ENCODE measurements around the gene UCHL1.
A peak's percentile ranks its signal among the peaks of the same experiment; 100 is the strongest.

Gene UCHL1

DNA sequence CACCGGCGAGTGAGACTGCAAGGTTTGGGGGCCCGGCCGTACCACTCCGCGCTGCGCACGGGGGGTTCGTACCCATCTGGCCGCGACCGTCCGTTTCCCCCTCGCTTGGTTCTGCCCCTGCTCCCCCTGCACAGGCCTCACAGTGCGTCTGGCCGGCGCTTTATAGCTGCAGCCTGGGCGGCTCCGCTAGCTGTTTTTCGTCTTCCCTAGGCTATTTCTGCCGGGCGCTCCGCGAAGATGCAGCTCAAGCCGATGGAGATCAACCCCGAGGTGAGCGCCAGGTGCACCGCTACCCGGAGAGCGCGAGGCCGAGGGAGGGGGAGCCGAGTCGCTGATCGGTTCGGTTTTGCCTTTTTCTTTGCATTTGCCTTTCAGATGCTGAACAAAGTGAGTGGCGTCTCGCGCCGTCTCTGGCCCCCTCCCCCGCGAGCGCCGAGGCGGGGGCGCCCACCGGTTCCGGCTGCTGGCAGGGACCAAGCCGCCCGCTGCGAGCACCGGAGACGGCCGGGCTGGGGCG, at the start of gene UCHL1:
Gene UCHL1, plus strand, starts transcription at position 189 of the 517 bp plus-strand sequence. Its CDS starts 49 bp downstream, at position 238.
- DNase-seq, result no peak

DNA sequence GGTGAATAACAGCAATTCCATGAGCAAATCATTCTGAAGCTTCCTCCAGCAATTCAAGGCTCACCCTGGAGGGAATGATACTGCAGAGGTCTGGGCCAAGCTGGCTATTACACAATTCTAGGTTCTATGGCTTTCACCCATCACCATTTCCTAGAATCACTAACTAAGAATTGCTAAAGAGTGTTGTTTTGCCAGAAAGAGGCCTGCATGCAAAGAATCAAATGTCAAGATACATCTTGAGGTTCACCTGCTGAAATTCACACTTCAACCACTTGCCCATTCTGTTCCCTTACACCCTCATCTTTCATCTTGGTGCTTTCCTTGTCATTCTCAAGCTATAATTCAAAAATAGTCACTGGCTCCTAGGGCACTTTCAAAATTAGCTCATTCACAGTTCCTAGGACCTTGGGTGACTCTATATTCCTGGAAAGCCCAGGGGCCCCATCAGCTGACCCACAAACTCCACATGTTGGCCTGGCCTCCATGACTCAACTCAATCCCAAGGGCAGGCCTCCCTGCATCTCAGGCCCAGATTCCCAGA, 49.4 kb upstream of the UCHL1 start:
- no peak for DNase-seq

DNA sequence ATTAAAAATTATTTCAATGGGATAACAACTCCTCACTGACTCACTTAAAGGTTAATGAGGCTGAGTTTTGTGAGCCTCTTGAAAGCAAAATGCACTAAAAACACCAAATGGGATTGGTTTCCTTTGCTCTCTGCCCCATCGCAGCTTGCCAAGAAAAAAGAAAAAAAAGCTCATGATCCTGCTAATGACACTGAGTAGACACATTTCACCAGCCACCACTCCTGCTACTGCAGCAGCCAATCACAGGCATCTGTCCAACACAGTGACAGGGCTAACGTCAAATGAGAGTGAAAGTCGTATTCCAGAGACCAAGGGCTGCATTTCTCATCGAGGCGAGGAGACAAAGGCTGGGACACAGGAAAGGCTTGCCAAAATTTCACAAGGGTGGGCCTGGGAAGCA, 47.5 kb upstream of the UCHL1 start:
- no peak for DNase-seq

DNA sequence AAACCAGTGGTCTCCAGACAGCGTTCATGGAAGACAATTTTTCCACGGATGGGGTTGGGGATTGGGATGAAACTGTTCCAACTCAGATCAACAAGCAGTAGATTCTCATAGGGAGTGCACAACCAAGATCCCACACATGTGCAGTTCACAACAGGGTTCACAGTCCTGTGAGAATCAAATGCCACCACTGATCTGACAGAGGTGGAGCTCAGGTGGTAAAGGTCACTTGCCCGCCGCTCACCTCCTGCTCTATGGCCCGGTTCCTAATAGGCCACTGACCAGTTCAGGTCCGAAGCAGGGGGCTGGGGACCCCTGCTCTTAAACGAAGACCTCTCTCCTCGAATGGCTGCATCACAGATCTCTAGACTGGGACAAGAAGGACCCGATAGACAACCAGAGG, 46.8 kb upstream of the UCHL1 start:
- DNase-seq, result no peak

DNA sequence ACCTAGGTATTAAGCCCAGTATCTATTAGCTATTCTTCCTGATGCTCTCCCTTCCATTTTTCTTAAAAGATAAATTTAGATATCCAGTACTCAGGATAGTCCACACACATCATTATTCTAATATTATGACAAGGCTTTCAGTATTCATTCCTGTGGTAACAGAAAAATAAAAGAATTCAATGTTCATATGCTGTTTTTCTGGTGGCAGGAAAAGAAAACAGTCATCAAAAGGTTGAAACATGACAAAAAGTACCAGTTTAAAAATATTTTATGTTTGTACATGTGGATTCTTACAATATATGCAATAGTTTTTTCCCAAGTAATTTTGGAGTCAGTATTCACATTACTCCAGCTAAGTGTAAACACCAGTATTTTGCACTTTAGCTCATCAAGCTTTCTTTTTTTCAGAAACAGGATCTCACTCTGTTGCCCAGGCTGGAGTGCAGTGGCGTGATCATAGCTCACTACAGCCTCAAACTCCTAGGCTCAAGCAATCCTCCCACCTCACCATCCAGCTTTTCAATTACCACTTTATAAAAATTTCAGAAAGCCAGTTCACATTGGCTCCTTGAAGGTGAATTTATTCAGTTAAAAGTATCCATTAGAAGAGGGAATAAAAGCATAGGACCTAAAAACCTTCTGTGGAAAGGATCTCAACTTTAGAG, 44.6 kb upstream of the UCHL1 start:
- no peak for DNase-seq

DNA sequence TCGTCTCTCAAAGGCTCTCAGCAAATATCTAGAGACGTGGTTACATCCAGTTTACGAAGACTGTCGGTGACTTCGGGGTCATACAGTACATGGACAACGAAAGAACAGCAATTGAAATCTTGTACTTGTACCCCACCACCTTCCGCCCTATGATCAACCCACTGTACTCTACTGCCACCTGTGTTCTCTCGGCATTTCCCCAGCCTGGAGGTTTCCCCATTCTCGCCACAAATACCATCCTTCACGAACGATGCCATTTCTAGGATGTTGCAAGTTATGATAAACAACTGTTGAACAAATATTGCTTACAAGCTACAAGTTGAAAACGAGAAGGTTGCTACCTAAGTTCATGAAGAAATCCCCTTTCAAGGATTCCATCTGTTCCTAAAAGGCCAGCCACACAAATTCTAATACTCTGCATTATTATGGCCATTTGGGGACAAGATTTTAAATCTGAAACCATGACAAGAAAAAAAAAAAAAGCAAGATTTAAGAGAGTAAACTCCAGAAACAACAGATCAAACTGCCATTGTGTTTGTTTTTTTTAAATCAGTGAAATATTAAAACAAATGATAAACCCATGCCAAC, 44.0 kb upstream of the UCHL1 start:
- DNase-seq, result no peak

DNA sequence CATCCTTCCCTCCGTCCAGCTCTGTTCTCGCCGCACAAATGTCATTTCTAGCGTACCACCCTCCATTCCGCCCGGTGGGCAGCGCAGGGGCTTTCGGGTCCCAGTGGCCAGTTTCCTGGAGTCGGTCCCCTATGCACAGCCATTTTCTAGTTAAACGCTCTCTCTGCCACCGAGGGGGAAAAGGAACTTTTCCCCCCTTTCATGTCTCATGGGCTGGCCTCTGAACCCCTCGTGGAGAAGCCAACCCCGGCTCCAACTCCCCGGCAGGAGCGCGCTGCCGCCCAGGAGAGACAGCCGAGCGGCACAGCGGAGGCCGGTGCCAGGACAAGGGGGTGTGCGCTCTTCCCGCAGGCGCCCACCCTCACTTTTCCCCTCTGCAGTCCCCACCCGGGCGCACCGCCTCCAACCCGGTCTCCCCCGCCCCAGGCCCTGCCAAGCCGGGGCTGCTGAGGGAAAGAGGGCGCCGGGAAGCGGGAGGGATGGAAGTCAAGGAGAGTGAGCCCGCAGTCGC, 43.0 kb upstream of the UCHL1 start:
- DNase-seq, result no peak

DNA sequence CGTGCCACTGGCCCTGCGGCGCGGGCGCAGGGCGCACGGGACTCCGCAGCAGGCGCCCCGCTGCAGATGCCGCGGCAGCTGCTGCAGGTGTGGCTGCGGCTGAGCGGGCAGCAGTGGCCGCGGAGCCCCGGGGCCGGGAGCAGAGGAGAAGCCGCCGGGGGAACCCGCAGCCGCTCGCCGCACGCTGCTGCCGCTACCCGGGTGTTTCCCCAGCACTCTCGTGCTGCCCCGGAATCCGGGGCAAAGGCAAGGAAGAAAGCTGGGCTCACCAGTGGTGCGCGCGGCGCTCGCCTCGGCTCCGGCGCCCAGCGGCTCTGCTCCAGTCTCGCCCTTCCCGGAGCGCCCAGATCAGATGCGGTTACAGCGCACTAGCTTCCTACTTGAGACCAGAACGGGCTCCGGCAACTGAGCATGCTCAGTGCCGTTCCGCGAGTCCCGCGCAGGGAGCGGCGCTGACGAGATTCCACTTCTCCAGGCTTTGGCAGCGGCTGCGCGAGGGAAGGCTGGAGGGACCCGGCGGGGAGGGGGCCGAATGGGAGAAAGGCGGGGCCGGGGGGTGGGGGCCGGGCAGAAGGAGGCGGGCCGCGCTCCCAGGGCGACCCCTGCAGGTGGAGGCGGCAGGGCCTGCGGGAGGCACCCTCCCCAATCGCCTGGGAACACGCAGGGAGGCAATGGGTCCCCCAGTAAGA, 42.4 kb upstream of the UCHL1 start, which contains the start of gene APBB2:
Gene APBB2, minus strand, starts transcription at position 407 of the 689 bp plus-strand sequence. CDS start 181,288 bp downstream, outside the sequence.
- peak; percentile 16 for DNase-seq

DNA sequence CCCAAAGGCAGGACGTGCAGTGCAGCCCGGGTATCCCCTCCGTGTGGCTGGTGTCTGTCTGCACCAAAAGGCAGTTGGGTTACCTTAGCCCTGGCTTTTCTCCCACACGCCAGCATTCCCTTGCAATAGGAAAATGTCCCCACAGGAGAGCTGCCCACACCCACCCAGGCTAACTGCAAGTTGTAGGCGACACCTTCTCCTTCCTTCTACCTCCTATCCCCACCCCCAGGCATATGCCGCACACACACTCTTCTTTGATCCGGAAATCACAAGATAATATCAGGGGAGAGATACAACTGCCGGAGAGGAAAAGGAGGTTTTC, 41.9 kb upstream of the UCHL1 start:
- no peak for DNase-seq

DNA sequence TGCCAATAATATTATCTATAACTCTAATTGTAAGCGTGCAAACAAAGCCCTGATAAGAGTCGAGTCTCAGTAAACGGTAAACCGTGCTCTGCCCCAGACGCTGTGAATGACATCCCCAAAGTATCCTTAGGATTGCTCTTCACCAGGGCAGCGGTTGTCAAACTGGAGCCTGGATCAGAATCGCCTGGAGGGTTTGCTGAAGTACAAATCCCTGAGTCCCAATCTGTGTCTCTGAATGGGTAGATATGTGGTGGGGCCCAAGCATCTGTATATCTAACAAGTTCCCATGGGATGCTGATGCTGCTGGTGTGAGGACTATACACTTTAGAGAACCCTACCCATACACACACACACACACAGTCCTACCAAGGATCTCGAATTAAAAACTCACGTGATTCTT, 41.6 kb upstream of the UCHL1 start:
- no peak for DNase-seq

DNA sequence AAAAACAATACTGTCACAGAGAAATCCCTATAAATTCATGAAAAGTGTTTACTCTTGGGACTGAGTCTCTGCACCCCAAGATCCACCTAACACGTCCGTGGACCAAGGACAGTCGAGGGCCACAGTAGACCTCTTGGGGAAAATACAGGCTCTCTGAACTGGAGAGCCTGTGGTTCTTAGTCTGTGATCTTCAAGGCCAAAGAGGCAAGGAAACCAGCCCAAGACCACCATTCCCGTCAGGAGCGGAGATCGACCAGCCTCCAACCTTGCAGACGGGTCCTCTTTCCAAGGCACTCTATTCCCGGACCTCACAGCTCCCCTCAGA, 40.8 kb upstream of the UCHL1 start:
- no peak for DNase-seq

DNA sequence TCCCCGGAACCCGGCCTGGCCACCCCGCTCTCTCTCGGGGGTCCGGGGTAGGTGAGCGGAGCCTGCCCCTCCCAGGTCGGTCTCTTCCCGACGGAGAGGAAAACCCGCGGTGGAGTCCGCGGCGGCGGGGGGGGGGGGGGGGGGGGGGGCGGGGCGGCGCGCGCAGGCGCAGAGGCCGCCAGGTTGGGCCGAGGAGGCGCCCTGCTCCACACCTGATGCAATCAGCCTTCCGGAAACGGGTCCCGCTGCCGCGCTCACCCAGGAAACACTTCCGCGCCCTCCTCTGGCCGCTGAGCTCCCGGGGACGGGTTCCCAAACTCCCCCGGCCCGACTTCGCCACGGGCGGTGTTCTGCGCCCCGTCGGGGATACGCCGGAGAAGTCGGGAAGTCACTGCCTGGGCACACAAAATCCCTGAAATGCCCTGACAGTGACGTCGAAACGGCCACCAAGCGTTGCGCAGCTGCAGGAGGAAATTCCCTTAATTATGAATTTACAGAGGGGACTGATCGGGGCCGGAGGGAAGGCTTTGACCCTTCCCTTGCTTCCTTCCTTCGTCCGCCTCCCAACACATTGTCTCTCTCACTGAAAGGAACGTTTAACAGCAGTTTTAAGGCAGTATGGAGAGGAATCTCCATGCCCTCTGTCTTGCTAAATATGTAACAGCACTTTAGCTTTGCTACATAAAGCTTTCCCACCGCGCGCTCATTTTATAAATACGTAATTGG, 40.3 kb upstream of the UCHL1 start:
- no peak for DNase-seq

DNA sequence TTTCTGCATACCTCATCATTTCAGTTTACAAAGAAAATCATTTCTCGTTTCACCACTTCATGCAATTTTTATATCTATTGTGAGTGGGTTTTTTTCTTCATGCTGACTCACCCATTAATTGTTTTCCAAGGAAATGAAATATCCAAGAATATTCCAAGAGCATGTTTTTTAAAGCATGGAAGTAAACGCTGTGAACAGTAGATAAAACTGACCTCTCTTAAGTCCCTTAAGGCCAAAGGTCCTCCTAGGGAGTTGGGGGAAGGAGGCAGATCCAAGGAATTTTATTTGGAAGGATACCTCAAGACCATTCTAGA, 39.8 kb upstream of the UCHL1 start:
- no peak for DNase-seq

DNA sequence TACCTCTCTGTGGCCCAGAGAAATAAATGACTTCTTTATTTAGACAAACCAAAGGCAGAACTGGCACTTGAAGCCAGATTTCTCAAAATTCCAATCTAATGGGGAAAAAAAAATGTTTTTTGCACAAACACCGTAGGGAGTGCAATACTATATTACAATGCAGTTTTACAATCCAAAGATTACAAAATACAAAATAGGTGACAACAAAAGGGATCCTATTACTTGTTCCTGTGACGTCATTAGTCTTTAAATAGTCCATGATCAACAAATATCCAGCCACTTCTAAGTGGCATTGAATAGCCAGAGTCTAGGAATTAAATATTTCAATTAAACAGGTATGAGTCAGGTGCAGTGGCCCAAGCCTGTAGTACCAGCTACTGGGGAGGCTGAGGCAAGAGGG, 39.4 kb upstream of the UCHL1 start:
- no peak for DNase-seq

DNA sequence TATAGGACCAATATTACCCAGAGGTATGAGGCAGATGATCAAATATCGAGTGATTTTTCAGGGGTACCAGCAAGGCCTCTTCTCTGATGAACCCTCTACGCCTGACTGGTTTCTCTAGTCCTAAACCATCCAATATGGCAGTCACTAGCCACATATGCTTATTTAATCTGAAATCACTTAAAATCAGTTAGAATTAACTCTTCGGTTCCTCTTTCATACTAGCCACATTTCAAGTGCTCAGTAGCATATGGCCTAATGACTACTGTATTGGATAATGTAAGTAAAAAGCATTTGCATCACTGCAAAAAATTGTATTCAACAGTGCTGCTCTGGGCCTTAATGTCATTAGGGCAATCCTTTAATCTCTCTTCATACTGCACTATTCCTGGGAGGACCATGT, 38.0 kb upstream of the UCHL1 start:
- no peak for DNase-seq

DNA sequence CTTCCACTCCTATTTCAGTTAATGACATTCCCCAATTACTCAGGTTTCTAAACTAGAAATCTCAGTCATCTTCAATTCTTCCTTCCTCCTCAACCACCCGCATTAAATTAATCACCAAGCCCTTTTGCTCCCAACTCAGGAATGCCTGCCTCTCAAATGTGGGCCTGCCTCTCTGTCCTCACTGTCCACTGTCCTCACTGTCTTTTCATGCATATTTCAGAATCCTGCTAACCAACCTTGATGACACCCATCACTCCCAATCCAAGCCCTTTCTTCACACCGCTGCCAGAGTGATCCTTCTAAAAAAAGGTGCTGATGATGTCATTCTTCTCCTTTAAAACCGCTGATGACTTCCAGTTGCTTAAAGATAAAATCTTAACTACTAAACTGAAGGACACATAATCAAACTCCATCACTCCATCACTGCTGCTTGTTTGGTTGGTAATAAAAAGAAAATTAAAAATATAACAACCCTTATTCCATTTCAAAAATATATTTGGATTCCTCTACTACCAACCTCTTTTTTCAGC, 37.2 kb upstream of the UCHL1 start:
- no peak for DNase-seq

DNA sequence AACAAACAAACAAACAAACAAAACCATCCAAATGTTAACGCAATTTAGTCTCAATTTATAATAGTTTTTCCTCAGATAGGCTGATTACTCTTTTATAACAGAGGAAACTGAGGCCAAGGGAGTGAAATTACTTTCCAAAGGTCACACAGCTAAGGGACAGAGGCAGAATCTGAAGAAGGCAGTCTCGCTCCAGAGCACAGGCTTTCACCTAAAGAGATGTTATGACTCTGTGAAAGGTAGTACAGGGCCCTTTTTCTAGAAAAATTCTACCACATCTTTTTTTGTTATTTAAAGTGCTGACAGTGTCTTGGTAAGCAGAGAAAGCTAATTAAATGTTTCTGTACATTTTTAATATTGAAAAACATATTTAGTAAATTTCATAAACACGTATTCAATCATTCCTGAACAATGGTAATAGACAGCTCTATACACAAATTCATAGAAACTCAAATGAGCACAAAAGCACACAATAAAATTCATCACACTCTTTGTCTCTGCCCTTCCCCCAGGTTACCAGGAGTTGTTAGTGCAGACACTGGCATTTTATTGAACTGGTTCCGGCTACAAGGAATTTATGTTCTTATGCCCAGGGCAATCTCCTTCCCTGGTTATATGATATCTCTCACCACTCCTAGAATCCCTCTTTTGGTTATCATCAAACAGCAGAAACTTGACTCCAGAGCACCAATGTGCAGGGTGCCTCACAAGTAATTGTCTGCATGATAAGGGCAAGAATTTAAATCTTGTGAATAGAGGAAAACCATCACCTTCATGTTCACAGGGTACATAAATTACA, 34.7 kb upstream of the UCHL1 start:
- DNase-seq, result no peak

DNA sequence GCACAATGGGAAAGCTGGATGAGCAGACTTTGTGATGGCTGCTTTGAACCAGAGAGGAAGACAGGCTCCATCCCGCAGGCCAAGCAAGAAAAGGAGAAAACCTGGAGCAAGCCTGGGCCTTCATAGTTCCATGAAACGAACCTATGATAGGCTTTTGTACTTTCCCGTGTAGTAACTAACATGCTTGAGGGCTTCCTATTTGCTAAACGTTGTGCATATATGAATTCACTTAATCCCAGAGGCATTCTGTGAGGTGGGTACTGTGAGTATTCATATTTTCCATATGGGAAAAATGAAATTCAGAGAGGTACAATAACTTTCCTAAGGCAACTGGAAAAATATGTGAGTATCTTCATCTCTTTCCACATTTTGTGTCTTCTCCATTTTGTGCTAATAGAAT, 28.8 kb upstream of the UCHL1 start:
- no peak for DNase-seq

DNA sequence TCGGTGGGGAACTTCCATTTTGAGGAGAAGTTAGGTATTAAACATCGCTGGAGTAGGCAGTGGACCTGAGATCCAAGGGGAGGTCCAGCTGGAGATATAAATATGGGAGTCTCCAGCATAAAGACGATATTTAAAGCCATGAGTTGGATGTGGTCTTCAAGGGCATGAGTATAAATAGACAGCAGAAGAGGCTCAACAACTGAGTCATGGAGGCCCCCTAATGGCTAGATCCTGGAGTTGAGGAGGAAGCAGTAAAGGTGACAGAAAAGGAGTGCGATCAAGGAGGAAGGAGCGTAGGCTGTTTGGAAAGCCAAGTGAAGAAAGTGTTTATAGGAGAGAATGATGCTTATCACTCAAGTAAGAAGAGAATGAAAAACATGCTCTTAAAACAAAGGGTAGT, 24.3 kb upstream of the UCHL1 start:
- no peak for DNase-seq

DNA sequence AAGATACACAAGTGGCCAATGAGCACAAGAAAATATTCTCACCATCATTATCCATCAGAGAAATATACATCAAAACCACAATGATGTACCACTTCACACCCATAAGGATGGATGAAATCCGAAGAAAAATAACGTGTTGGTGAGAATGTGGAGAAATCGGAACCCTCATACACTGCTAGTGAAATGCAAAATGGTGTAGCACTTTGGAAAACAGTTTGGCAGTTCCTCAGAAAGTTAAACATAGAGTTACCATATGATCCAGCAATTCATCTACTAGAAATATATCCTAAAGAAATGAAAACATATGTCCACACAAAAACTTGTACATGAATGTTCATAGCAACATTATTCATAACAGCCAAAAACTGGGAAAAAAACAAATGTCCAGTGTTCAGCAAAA, 23.9 kb upstream of the UCHL1 start:
- DNase-seq, result no peak

DNA sequence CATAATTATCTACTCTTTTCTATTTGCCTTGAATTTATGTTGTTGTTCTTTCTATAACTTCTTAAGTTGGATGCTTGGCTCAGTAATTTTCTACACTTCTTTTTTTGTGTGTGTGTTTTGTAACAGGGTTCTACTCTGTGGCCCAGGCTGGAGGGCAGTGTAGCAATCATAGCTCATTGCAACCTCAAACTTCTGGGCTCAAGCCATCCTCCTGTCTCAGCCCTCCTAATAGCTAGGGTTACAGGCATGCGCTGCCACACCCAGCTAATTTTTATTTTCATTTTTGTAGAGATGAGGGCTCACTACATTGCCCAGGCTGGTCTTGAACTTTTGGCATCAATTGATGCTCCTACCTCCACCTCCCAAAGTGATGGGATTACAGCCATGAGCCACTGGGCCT, 20.7 kb upstream of the UCHL1 start:
- DNase-seq, result no peak

DNA sequence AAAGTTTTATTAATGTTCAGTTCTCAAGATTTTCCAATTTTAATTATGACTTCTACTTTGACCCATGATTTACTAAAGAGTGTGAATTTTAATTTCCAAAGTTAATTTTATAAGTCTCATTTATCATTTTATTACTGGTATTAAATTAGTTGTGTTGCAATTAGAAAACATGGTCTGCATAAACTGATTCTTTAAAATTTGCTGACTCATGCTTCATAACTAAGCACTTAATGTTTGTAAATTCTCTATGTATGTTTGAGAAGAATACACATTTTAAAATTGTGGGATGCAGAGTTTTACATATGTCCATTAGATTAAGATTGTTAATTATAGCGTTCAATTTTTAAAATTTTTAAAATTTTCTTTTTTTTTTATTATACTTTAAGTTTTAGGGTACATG, 20.2 kb upstream of the UCHL1 start:
- no peak for DNase-seq

Measured in SIG-M5 (cell line).